AG04449 (cell line): ENCODE results near the gene MTAP.

Source experiments
- CTCF ChIA-PET: fragments of 350-600 bp; formaldehyde crosslinking; extraction: SDS; loops from one replicate; lab custom pipeline; 2021; ENCODE audit warnings: antibody characterized with exemption; lab: Yijun Ruan, JAX
- POLR2A ChIA-PET: fragments of 400-600, 350-600 bp; formaldehyde crosslinking; extraction: SDS; loops from one replicate; lab custom pipeline; 2020; ENCODE audit warnings: antibody characterized with exemption, inconsistent platforms; lab: Yijun Ruan, JAX
- DNase-seq: peaks from one replicate; pipeline ENCODE4 v3.0.0-alpha.2; 2010; ENCODE audit warnings: low read depth, low spot score
- H3K4me3 ChIP-seq: 2 replicates; pipeline ENCODE4 v1.5.1; 2011; ENCODE audit warnings: low read depth, mild to moderate bottlenecking, control low read depth, low read length
- CTCF ChIP-seq: IDR thresholded peaks from one replicate; pipeline ENCODE4 v1.5.1; 2011; ENCODE audit warnings: mild to moderate bottlenecking, moderate library complexity, low read length, control low read depth, inconsistent platforms; ENCODE audit not compliant: insufficient read depth; ENCODE audit errors: missing control alignments

Gene MTAP

GRCh38 chr9:21890696-21891095 is 88.3 kb downstream of the MTAP start:
- no peak for DNase-seq
- TF ChIP-seq CTCF: no peak
- ChIA-PET CTCF (no interaction called here), POLR2A (no interaction called here)
- H3K4me3 ChIP-seq: no peak overlapping the region

GRCh38 chr9:21901546-21901945 is 99.1 kb downstream of the MTAP start:
- CTCF ChIA-PET: interaction anchor here (0.9 to 1.4 kb wide), 2 partner anchors 12 to 342 kb away, joined by 3 read pairs; no protein-coding TSS in a partner anchor

GRCh38 chr9:21902136-21902535 is 99.7 kb downstream of the MTAP start:
- no peak for DNase-seq
- CTCF ChIA-PET: interaction anchor here (0.9 to 1.4 kb wide), 2 partner anchors 13 to 341 kb away, joined by 3 read pairs; no protein-coding TSS in a partner anchor
- POLR2A ChIA-PET: interaction anchor here (1.0 kb wide), 1 partner anchor 66 kb away, joined by 3 read pairs; no protein-coding TSS in a partner anchor

More at GRCh38 chr9:21901546-21901945, 99.1 kb downstream of the MTAP start:
- POLR2A ChIA-PET: interaction anchor here (1.0 kb wide), 1 partner anchor 65 kb away, joined by 3 read pairs; no protein-coding TSS in a partner anchor
- no peak for TF ChIP-seq CTCF
- no peak overlapping the region for H3K4me3 ChIP-seq
- no peak for DNase-seq

GRCh38 chr9:21903380-21903965 is 101.0 kb downstream of the MTAP start:
- TF ChIP-seq CTCF: no peak
- ChIA-PET CTCF (interaction anchor here (0.6 to 0.9 kb wide), 4 partner anchors 9 to 336 kb away, joined by 3 to 4 read pairs (median 4); no protein-coding TSS in a partner anchor), POLR2A (no interaction called here)
- H3K4me3 ChIP-seq: no peak overlapping the region
- DNase-seq: no peak

More at GRCh38 chr9:21902136-21902535, 99.7 kb downstream of the MTAP start:
- no peak overlapping the region for H3K4me3 ChIP-seq
- no peak for TF ChIP-seq CTCF

DNA sequence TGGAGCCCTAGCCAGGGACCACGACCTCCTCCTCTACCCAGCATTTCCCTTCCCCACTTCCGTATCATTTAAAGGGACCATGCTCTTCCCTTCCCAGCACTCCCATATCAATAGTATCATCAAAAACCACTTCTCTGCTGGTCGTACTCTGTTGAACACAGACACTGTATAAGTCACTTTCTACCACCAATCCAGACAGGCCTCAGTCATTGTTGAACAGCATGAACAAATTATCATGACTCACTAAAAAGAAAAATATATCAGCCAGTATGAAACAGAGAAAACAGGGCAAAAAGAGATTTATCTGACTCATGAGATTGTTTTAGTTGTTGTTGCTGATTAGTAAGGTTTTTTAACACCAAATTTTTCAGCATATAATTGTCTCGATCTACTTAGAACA is 101.9 kb downstream of the MTAP start:
- TF ChIP-seq CTCF: no peak
- ChIA-PET CTCF (interaction anchor here (0.8 to 2.1 kb wide), 4 partner anchors 12 to 104 kb away, joined by 3 to 5 read pairs (median 4); partner anchors contain the start of gene CDKN2B), POLR2A (no interaction called here)
- H3K4me3 ChIP-seq: no peak overlapping the region
- DNase-seq: peak; percentile 3

GRCh38 chr9:21904776-21905175 is 102.3 kb downstream of the MTAP start:
- no peak for TF ChIP-seq CTCF
- POLR2A ChIA-PET: no interaction called here
- no peak overlapping the region for H3K4me3 ChIP-seq
- CTCF ChIA-PET: interaction anchor here (0.8 to 2.1 kb wide), 5 partner anchors 13 to 104 kb away, joined by 3 to 5 read pairs (median 4); partner anchors contain the start of gene CDKN2B
- DNase-seq: no peak
